Measurements from ENCODE around the gene SCNN1G.

DNA sequence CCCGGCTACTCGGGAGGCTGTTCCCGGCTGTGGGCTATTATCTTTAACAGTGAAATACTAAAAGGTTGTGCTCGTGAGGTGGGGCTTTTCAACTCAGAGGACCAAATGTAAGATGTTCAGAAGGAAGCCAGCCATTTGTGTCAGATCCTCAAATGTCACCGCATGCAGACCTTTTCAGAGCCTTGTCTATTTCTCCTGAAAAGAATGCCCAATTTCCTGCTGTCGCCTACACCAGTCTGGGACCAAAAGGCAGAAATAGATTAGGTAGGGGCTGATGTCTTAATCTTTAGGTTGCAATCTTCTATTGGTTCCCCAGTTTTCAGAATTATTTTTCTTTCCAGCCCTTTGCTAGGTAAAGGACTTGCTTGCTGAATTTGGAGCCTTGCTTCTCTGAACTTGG lies 24.4 kb upstream of the SCNN1G start:
- TF ChIP-seq, protein P1, sequence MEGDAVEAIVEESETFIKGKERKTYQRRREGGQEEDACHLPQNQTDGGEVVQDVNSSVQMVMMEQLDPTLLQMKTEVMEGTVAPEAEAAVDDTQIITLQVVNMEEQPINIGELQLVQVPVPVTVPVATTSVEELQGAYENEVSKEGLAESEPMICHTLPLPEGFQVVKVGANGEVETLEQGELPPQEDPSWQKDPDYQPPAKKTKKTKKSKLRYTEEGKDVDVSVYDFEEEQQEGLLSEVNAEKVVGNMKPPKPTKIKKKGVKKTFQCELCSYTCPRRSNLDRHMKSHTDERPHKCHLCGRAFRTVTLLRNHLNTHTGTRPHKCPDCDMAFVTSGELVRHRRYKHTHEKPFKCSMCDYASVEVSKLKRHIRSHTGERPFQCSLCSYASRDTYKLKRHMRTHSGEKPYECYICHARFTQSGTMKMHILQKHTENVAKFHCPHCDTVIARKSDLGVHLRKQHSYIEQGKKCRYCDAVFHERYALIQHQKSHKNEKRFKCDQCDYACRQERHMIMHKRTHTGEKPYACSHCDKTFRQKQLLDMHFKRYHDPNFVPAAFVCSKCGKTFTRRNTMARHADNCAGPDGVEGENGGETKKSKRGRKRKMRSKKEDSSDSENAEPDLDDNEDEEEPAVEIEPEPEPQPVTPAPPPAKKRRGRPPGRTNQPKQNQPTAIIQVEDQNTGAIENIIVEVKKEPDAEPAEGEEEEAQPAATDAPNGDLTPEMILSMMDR (IDR thresholded peaks at IDR 0.05) = no peak
- TF ChIP-seq POLR2AphosphoS2 (conservative IDR thresholded peaks at IDR 0.05; ENCODE audit: low read length) (no peak), CHD4 (IDR thresholded peaks at IDR 0.05; ENCODE audit: borderline replicate concordance) (no peak), CBX2 (IDR thresholded peaks at IDR 0.05; ENCODE audit: borderline replicate concordance, low read depth) (no peak), JUN (IDR thresholded peaks at IDR 0.05) (no peak), BHLHE40 (IDR thresholded peaks at IDR 0.05; ENCODE audit: low read depth, low read length) (no peak), RFX5 (IDR thresholded peaks at IDR 0.05) (no peak), SMC3 (IDR thresholded peaks at IDR 0.05) (no peak), CHD2 (IDR thresholded peaks at IDR 0.05; ENCODE audit: low read length, partially characterized antibody) (no peak)
- TF ChIP-seq, protein P2, sequence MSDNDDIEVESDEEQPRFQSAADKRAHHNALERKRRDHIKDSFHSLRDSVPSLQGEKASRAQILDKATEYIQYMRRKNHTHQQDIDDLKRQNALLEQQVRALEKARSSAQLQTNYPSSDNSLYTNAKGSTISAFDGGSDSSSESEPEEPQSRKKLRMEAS (IDR thresholded peaks at IDR 0.05) = no peak
